GM18508 (cell line): ENCODE measurements around the gene RGS6.

Experiments used
- ATAC-seq: cut with Tn5 transposase; IDR thresholded peaks from one replicate; pipeline ENCODE4 v1.9.1; 2021; ENCODE audit warnings: moderate number of reproducible peaks; ENCODE audit not compliant: insufficient read depth, unreplicated experiment

The RGS6 gene

DNA sequence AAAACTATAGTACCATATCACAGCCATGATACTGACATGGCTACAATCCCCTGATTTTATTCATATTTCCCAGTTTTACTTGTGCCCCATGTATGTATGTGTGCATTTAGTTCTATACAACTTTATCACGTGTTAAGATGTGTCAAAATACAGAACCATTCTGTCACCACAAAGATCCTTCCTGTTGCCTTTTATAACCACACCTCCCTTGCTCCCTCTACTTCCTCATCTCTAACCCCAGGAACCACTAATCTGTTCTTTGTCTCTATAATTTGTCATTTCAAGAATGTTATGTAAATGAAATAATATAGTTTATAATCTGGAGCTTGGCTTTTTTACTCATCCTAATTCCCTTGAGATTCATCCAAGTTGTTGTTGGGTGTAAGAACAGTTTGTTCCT, 603.3 kb downstream of the RGS6 start:
- no peak for ATAC-seq

DNA sequence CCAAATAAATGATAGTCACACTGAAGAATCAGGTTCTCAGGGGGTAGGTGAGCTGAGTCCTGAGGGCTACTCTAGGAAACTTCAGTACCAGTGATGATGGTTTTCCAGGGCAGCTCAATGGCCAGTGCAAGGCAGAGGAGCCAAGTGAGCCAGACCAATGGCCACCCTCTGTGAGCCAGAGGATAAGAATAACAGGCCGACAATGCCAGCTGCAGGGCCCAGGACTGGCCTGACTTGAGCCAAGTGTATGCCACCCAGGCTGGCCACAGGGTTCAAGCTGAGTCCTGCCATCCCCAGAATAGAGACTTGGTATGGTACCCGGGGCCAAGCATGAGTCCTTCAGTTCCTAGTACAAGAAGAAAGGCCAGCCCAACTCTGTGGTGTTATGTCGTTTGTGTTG, 606.2 kb downstream of the RGS6 start:
- ATAC-seq = no peak

DNA sequence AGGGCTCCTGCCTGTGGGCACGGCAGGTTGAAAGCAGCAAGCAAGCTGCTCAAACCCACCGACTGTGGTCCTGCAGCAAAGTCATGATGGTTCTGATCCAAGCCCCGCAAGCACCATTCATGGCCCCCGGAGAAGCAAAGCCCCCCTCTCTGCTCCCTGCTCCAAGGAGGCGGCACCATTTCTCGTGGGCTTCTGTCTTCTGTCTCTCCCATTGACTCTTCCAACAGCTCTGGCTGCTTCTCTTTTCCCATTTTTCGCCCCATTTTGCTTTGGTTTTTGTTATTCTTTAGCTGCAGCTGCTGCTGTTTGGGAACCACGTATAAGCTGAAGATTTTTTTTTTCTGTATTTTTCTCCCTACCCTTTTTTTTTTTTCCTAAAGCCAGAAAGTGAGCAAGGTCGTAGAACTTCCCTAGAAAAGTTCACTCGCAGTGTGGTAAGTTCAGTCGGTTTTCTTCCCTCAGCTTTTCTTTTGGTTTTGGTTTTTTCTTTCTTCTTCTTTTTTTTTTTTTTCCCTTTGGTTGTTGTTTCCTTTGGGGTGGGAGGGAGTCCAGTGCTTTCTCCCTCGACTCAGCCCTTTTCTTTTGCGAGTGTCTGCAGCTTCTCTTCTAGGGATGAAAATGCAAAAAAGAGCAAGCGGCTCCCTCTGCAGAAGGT, 607.6 kb downstream of the RGS6 start:
- ATAC-seq = no peak

GRCh38 chr14:72540836-72541235, 608.6 kb downstream of the RGS6 start:
- ATAC-seq = no peak

GRCh38 chr14:72541546-72541945, 609.3 kb downstream of the RGS6 start:
- no peak for ATAC-seq

DNA sequence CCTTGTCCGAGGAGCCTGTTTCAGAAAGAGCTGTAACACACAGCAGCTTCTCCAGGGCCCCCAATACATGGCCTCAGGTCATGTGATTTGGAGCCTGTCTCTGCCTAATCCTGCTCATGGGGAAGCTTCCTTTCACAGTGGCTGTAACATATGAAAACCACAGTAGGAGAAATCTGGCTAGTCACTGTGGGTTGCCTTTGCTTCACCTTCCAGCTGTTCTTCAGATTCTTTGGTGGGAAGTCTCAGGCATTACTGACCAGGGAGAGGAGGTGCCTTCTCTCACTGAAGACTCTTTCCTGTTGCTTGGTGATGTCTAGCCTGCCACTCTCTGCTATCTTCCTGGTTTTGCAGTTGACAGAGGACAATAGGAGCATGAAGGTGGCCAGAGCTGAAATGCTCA, 611.1 kb downstream of the RGS6 start:
- ATAC-seq = no peak

GRCh38 chr14:72544615-72545387, 612.6 kb downstream of the RGS6 start:
- no peak for ATAC-seq

DNA sequence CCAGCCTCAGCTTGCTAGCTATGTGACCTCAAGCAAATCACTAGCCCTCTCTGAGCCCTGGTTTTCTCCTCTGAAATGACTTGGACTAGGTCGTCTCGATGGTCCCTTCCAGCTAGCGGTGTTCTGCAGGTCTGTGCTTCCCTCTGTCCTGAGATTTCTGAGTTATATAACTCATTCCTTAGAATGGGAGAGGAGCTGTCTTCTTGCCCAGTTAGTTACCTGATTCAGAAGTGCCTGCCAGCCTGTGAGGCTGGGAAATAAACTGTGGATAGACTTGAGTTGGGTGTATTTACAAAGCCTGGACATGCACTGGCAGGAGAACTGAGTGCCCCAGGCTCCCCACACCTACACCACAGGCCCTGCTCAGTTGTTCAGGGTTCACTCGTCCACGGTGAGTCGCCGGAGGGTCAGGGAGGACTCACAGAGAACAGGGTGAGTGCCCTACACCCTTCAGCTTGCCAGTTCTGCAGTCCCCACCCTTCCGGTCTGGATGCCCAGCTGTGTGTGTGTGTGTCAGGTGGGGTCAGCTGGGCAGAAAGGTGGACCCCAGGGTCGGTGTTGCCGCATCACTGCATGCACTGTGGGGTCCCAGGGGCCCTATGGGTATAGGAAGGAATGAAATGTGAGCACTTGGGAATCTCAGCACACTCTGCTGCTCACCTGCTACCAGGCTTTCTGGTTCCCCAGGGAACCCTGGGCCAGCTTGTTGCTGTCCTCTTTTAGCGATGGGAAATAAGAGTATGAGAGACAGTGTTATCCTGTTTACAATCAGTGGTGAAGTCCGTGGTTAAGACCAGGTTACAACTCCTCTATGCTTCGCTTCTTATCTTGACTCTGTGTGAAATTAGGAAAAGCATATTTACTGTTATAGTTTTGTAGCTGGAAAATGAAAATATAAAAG, 613.4 kb downstream of the RGS6 start:
- no peak for ATAC-seq

DNA sequence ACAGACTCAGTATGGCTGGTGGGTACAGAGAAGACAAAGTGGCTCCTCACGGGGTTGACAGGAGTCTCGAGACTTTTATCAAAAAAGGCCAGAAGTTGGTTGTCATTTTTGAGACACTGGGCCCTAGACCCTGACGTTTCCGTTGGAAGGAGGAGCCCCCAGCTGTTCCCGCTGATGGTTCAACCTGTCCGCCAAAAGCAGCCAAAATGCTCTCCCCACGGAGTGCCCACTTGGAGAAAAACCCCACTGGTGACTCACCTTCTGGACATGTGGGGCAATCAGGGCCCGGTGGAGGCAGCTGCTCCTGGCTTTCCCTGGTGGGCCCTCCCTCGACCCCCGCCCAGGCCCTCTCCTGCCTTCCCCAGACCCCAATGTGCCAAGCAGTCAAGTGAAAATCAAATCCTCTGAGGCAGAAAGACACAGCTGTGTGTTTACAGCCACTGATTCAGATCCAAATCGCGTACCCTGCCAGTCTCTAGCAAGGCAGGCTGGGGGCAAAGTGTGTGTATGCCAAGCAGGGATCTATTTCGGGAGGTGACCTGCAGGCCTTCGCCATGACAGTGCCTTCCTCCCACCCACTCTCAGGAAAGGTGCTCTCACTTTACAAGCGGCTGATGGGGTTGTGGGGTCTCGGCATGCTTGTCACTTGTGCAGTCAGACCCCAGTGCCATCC, 614.3 kb downstream of the RGS6 start:
- no peak for ATAC-seq

DNA sequence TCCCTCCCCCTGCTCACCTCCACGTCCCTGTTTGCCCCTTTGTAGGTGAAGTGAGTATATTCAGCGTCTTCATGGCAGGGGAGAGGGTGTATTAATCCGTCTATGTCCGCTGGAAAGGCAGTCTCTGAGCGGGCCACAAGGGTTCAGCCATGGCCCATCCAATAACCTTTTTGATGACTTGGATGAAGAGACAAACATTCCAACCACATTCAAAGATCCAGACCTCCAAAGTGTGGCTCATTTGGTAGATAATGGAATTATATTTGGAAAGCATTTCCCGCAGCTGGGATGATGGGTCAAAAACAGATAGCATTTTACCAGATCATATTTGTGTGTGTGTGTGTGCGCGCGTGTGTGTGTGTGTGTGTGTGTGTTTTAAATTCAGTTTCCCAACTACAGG, 615.8 kb downstream of the RGS6 start:
- no peak for ATAC-seq

- ATAC-seq = no peak
Observed at GRCh38 chr14:72549026-72549425, 616.8 kb downstream of the RGS6 start.

- ATAC-seq = no peak
Observed at GRCh38 chr14:72549854-72550253, 617.6 kb downstream of the RGS6 start.

DNA sequence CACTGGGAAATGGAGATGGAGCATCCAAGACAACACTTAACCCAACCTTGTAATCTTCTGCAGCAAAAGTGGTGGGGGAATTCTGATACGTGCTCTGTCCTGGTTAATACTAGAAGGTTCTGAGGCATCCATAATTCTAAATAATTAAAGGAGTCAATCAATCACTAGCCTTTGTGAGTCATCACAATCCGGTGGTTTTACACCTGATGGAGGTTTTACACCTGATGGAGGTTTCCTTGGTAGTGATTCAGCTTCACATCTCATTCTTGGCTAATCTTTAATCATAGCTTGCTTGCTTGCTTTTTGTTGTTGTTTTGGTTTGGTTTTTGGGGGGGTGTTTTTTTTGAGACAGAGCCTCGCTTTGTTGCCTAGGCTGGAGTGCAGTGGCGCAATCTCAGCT, 618.3 kb downstream of the RGS6 start:
- ATAC-seq = no peak

DNA sequence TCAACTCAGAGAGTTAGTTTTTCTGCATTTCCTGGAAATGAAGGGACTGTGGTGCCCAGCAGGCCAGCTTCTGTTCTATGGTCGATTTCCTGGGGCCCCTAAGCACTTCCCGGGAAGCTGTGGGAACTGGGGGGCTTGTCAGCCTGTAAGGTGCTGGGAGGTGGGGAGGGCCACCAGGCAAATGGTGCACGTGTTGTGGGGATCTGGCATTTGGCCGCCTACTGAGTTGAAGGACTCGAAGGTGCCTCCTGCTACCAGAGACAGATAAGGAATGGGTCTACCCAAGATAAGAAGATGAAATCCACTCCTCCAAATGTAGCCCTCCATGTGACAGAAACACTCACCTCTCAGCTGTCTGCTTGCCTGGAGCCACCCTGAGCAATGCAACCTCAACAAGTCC, 620.0 kb downstream of the RGS6 start:
- ATAC-seq = no peak

DNA sequence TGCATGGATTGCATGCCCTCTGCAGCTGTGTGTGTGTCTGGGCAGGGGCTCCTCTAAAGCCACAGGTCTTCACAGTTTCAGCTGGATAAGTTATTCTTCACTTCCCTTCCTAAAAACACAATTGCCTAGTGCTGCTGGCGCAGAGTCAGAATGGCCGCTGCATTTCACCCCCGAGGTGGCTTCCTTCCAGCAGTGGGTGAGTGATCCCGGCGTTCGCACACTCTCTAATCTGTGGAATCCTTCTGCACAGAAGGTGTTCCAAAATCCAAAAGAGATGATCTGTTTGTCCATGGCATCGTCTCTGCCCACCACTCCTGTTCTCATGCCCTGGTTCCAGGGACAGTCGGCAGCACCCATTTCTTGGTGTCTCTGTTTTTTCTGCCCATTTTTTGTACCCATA, 620.9 kb downstream of the RGS6 start:
- ATAC-seq = no peak

DNA sequence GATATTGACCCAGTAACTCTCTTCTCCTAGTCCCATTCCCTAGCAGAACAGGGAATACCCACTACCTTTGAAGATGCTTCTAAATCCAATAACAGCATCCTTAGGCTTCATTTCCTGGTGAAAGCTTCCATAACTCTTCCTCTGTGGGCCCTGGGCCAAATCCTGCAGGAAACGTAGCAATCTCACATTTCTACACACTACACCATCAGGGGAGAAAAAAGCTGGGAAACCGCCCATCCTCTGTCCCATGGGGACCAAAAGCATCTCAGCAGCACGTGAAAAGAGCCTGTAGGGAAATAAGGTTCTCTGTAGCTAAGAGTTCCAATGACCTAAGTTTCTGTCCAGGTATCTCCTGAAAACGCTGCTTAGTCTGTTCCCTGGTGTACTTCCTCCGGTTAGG, 621.4 kb downstream of the RGS6 start:
- no peak for ATAC-seq

GRCh38 chr14:72554401-72554800, 622.2 kb downstream of the RGS6 start:
- ATAC-seq = no peak

- no peak for ATAC-seq
Observed at GRCh38 chr14:72554994-72555608, 622.9 kb downstream of the RGS6 start.

DNA sequence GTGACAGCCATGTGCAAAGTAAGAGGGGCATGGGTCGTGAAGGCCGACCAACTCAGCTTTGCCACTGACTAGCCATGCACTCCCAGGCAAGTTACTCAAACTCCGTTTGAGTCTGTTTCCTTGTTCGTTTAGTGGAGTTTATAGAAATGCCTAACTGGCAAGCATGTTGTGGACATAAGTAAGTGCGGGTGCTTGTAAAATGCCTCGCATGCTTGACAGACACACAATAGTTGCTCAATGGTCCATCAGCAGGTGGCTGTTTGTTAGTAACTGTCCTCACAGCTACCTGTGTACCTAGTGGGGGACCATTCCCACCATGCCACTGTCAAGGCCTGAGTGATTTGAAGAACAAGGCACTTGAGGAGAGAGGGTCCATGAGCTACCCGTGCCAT, 623.4 kb downstream of the RGS6 start:
- no peak for ATAC-seq

DNA sequence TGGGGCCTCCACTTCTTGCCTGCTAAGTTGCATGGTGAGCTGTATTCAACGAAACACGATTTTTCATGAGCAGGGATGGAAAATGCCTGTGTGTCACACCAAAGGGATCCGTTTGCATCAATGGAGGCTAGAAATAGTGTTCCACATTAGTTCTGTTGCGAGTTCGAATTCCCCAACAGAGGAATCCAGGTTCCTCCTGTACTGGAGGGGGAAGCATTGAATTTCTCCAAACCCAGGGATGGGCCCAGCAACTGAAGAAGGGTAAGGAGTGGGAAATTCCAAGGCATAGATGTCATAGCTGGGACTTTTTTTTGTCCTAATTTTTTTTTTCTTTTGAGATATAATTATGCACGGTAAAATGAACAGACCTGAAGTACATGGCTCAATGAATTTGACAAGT, 625.4 kb downstream of the RGS6 start:
- ATAC-seq = no peak
